GM21515 (cell line): ENCODE data around the gene CRYBG3.

ENCODE experiments used
- ATAC-seq: cut with Tn5 transposase; IDR thresholded peaks from one replicate; pipeline ENCODE4 v1.9.1; 2021; ENCODE audit not compliant: unreplicated experiment

The CRYBG3 gene

DNA sequence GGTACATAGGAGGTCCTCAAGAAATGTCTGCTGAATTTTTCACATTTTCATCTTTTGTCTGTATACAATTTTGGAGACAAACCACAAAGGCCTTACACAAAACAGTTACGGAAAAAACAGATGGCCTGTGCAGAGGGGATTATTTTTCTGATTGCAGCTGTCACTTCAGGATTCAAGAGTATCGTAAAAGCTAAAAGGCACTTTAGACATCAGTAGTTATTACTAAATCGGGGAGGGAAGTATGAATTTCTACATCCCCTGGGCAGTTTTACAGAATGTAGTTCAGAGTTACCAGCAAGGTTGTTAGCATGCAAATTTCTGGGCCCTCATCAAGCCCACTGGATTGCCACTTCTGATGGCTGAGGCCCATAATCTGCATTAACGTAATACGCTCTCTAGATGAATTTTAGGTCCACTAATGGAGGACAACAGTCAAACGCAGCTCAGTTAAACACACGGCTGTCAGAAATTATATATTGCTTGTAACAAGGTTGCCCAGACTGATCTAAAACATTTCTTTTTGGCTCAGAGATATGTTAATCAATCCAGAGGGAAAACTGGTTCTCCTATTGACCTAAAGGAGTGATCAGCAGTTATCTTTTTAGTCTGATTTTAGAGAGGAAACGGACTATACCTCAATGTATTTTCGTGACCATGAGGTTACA, 149.3 kb downstream of the CRYBG3 start:
- no peak for ATAC-seq

DNA sequence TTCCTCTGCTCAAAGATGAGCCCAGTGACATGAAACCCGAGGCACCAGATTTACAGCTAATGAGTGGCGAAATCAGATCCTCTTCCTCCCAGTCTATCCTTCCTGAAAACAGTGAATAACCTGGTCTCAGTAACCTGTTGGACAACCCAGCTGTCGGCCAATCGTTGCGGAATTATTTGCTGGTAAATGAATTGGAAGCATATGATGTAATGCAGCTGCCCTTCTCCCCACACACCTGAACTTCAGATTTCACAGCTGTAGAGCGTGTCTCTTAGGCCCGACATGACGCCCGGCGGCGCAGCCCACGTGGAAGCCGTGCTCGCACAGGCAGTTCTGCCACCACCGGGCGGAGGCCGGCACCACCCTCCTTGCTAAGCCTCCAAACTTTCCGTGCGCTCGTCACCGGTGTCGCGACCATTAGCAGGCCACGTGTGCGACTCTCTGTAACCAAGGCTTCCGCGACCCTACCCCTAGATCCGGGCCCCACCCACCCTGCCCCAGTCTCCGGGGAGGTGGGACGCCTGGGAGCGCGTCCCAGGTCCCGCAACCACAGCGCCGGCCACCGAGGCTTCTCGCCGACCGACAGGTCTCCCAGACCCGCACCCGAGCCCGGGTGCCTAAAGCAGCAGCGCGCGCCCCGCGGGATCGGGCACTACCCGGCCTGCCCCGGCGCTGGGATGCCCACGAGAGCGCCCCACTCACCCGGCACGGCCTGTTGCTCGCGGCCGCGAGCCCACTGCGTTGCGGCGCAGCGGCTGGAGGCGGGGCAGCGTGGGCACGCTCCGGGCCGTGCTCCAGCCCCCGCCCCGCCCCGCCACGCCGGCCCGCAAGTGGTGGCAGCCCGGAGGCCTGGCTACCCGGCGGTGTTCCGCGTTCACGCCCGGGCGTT, 150.1 kb downstream of the CRYBG3 start, which contains the start of gene RIOX2:
TSS of gene RIOX2 (minus strand) at position 753 of the 889 bp plus-strand sequence. CDS start 4,838 bp downstream, outside the sequence.
- peak; percentile 88 for ATAC-seq

DNA sequence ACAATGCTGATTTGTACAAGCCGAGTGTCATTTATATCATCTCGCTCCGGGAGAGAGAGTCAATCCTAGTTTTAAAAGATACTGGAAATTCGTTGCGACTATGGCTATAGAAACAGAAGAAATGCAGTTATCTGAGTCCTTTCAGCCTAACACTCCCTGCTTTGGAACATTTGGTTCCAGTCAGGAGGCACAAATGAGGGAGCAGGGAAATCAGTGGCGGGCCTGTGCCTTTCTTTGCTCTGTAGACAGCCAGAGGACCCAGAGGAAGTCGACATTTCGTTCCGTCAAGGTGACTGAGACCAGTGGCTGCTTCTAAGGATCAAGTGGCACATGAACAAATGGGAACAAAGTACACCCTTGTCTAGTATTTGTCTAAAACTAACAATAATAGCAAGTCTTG, 151.2 kb downstream of the CRYBG3 start:
- ATAC-seq = no peak

DNA sequence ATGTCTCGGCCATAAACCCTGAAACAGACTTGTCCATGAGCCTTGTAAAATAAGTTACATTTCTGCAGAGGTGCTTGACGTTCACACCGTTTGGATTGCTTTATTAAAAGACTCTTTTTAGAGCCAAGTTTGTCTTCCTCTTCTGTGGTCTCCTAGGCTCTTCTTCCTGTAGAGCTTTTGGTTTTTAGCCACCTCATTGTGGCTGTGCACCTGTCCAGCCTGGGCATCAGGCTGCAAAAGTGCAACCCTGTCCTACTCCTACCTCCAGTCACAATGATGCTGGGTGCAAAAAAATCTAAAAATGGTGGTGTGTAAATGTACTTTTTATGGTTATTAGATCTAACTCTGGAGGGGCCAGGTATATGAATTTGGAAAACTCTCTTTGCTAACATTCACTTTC, 153.2 kb downstream of the CRYBG3 start:
- no peak for ATAC-seq

DNA sequence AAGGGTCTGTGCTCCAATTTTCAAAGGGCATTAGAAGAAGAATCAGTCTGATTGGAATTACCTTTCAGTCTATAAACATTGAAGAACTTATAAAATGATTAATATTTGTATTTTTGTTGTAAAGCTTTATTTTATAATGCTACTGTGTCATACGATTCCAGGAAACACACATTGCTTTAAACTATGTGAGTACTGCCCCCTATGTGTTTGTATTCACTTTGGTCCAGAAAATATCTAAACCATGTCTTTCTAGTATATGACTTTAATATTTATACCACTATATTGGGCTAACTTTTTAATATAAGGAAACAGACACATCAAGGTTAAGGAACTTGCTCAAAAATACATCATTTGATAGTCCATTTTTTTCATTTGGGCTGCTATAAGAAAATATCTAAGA, 153.7 kb downstream of the CRYBG3 start:
- no peak for ATAC-seq

DNA sequence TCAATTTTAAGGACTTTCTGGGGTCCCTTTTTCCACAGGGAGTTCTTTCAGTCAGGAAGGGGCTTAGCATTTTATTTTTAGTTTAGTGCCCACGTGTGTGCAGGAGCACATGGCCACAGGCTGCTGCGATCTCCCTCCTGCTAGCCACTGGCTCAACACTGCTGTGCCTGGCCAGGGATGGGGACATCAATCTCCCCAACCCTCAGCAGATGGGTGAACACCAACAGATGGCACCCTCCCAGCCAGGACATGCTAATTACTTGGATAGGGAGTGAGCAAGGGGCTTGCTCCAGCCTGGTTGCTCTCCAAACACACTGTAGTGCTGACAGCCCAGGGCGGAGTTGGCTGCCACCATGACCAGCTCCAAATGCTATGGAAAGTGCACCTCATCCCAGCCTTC, 157.8 kb downstream of the CRYBG3 start:
- ATAC-seq = no peak

DNA sequence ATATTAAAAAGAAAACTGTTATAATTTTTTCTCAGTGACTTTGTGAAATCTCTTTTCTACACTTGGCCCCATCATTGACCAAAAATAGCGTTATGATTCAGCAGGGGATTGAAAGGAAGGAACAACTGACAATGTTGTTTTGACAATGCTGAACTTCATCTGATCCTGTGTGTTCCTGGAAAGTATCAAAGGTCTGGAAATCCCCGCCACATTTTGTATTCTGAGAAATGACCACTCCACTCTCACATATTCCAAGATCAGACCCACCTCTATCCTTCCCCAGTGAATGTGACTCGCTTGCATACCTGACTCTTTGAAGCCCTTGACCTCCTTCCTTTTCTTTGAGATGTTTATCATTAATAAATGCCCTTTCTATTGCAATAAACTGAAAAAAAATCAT, 160.1 kb downstream of the CRYBG3 start:
- no peak for ATAC-seq

DNA sequence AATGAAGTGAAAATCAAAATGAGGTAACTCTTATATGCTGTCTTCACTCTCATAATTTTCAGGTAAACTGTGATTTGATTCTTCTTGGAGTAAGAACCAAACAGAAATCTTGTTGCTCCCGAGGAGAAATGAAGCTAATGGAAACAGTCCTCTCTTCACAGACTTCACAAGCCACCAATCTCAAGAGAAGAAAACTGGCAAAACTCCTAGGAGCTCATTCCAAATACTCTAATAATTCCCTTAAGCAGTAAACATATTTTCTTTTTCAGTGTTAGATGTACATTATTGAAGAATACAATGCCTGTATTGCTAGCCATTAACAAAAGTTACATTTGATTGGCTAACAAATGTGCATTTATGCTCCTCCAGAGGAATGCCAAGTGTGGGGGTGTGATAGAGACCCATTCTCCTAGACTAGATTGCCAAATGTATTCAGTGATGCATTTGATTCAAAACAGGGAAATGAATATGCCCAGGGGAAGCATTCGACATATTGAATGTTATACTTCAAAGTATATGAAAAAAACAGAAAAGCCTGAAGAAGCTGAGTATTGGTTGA, 162.2 kb downstream of the CRYBG3 start:
- ATAC-seq = no peak

DNA sequence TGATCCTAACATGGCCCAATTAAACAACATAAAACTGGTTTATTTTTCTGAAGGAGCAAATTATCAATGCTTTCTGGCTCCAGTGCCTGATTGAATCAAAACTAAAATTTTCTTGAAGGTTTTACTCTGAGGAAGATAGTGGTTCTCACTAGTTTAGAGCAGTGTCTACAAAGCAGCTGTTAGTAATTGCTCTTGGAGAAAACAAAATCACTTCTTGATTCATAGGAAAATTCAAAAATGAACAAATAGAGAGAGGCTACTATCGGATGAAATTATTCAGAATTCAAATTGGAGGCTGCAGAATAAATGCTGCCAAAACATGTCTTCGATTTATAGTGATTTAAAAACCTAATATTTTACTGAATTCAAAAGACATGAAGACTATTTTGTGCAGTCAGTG, 165.5 kb downstream of the CRYBG3 start:
- no peak for ATAC-seq

DNA sequence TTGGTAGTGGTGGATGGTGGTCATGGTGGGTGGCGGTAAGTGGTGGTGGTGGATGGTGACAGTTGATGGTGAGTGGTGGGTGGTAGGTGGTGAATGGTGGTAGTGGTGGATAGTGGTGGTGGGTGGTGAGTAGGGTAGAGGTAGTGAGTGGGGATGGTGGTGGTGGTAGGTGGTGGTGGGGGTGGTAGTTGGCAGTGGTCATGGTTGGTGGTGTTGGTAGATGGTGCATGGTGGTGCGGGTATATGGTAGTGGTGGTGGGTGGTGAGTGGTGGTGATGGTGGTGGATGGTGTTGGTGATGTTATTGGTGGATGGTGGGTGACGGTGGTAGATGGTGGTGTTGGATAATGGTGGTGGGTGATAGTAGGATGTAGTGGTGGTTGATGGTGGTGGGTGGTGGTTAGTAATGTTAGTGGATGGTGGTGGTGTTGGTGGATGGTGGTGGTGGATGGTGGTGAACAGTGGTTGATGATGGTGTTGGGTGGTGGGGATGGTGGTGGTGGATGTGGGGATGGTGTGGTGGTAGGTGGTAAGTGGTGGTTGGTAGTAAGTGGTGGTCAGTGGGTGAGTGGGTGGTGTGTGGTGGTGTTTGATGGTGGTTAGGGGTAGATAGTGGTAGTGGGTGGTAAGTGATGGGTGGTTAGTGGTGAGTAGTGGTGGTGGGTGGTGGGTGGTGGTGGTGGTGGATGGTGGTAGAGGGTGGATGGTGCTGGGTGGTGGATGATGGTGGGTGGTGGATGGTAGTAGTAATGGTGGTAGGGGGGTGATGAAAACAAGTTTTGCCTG, 167.2 kb downstream of the CRYBG3 start:
- no peak for ATAC-seq

DNA sequence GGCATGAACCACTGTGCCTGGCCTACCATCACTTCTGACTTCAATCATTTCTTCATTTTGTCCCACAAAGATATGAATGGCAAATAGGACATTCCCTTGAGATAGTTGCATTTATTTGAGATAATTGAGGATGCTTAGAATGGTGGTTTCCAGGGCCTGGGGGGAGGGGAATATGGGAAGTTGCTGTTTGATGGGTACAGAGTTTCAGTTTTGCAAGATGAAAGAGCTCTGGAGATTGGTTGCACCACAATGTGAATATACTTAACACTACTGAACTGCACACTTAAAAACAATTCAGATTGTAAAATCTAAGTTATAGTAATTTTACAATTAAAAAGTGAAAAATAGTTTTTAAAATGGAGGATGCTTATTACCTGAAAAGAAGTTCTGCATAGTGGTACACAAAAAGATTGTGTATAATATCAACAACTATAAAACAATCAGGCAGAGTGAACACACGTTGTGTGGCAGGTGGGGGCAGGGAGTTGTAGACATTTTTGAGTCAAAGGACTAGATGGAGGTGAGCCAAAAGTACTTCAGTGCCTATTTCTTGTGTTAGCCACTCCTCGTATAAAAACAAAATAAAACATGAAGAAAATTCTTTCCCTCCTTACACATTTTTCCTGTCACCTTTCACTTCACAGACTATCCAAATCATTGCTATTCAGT, 168.9 kb downstream of the CRYBG3 start:
- no peak for ATAC-seq

DNA sequence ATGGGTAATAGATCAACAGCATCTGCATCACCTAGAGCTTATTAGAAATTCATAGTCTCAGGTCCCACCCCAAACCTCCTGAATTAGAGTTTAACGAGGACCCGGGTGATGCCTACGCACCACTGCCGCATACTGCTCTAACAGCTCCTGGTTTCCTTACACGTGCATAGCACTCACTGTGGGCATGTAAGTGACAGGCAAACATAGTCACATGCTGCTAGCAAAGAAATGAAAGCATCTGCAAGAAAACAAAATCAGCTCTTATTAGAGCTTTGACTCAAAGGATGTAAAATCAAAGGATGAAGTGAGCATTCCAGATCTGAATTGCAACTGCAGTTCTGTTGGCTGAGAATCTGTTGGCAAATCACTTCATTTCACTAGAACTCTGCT, 169.5 kb downstream of the CRYBG3 start:
- no peak for ATAC-seq

DNA sequence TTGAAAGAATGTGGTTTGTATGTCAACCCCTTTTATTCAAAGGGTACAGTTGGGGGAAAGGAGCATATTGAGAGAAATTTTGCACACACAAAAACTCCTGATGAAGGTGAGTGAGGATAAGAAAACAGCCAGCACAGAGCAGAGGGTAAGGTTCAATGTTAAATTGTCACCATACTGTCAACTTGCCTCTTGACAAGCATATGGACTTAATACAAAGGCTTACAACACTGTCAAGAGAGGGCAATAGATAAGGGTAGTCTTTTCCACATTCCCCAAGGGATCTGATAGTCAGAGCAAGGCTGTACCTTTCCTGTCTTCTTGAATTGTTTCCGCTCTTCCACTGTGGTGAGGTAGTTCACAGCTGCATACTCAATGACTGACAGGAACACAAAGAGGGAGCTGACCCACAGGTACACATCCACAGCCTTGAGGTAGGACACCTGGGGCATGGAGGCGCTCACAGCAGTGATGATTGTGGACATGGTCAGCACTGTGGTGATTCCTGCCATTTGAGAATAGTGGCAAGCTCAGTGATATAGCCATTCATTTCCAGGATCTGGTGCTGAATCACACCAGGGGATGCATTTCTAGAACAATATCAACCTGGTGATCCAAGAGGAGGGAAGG, 170.8 kb downstream of the CRYBG3 start:
- no peak for ATAC-seq

DNA sequence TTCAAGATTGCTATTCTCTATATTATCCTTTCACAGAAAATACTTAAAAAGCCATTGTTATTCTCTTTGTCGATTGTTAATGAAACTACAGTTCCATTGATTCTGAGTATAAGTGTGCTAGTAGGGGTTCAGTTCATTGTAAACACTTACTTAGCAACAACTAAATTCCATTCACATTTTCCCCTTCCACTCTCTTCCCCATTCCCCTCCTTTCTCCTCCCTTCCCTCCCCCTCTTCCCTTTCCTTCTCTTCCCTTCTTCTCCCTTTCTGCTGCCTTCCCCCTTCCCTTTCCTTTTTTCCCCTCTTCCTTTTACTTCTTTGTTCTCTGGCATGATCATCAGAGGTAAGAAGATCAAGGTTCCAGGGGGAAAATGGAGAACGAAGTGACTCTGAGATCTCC, 171.7 kb downstream of the CRYBG3 start:
- no peak for ATAC-seq

DNA sequence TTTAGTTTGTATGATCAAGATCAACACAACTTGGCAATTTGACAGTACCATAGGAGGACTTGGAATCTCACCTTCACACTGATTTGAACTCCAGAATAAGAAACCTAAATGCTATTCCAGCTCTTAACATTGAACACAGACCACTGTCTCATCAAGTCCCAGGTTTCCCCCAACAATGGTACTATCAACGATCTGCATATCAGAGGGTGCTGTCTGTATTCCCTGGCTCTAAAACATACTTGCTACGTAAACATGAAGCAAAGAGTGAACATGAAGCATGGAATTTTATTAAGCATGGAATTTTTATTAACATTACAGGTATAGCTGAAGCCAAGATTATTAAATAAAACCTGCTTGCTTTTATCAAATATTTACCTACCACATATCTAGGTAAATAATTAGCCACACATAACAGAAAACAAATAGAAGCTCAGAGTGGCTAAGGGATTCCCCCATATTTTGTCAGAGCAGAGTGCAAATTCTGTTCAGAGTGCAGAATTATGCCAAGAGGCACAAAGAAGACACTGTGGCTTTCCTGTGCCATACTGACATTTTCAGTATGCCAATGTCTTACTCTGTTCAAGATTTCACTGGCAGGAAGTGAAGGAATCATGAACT, 172.6 kb downstream of the CRYBG3 start:
- no peak for ATAC-seq
